HepG2 (cell line): ENCODE measurements around the gene UQCC2. TPM values are rescaled to one million over a fixed set of nuclear protein-coding genes. Genes with fewer than 3 reads are reported as not detected.

ENCODE experiments used
- ARNT ChIP-seq: fragments of 450-650 bp; IDR thresholded peaks from 2 replicates; pipeline ENCODE4 v1.6.1; 2017
- ESRRA ChIP-seq: sonication (generic); formaldehyde crosslinking; IDR thresholded peaks from 2 replicates; pipeline ENCODE4 v1.5.1; 2020; ENCODE audit warnings: mild to moderate bottlenecking, low read depth, missing genetic modification reagents
- GTF3A ChIP-seq: sonication (generic); formaldehyde crosslinking; conservative IDR thresholded peaks from 2 replicates; pipeline ENCODE4 v1.4.0; 2020; ENCODE audit warnings: mild to moderate bottlenecking, missing genetic modification reagents
- HIVEP1 ChIP-seq: sonication (generic); formaldehyde crosslinking; IDR thresholded peaks from 2 replicates; pipeline ENCODE4 v1.4.0; 2020; ENCODE audit warnings: mild to moderate bottlenecking, missing genetic modification reagents
- HMG20B ChIP-seq: conservative IDR thresholded peaks from 2 replicates; pipeline ENCODE4 v1.6.1; 2016; ENCODE audit warnings: missing genetic modification reagents, missing compliant biosample characterization
- HNRNPK ChIP-seq: fragments of 200-400 bp; formaldehyde crosslinking; IDR thresholded peaks from 2 replicates; pipeline ENCODE4 v1.6.1; 2018; ENCODE audit warnings: low read length, low read depth, moderate library complexity, mild to moderate bottlenecking; ENCODE audit not compliant: poor library complexity, severe bottlenecking
- HOXA5 ChIP-seq: sonication (generic); formaldehyde crosslinking; IDR thresholded peaks from 2 replicates; pipeline ENCODE4 v1.4.0; 2020; ENCODE audit warnings: missing genetic modification reagents
- IKZF4 ChIP-seq: sonication (generic); formaldehyde crosslinking; IDR thresholded peaks from 2 replicates; pipeline ENCODE4 v1.5.1; 2020; ENCODE audit warnings: borderline replicate concordance, mild to moderate bottlenecking, low read depth, missing genetic modification reagents; ENCODE audit errors: not compliant biosample characterization
- IRX3 ChIP-seq: sonication (generic); formaldehyde crosslinking; IDR thresholded peaks from 2 replicates; pipeline ENCODE4 v1.8.1; 2023; ENCODE audit warnings: mild to moderate bottlenecking, low read depth, missing genetic modification reagents, borderline replicate concordance
- MBNL3 ChIP-seq: fragments of 250-450 bp; sonication (Bioruptor Pico); conservative IDR thresholded peaks from 2 replicates; pipeline ENCODE4 v1.8.0; 2022; ENCODE audit warnings: mild to moderate bottlenecking, inconsistent platforms
- MXD4 ChIP-seq: IDR thresholded peaks from 2 replicates; pipeline ENCODE4 v1.6.1; 2016; ENCODE audit warnings: mild to moderate bottlenecking, missing biosample characterization, missing genetic modification reagents
- NRL ChIP-seq: sonication (generic); formaldehyde crosslinking; IDR thresholded peaks from 2 replicates; pipeline ENCODE4 v1.5.0; 2020; ENCODE audit warnings: missing genetic modification reagents, mild to moderate bottlenecking, moderate library complexity, borderline replicate concordance
- POLR2AphosphoS5 ChIP-seq: IDR thresholded peaks from 2 replicates; pipeline ENCODE4 v1.6.1; 2012; ENCODE audit warnings: low read depth, low read length
- RARA ChIP-seq: IDR thresholded peaks from 2 replicates; pipeline ENCODE4 v1.6.1; 2016; ENCODE audit warnings: missing genetic modification reagents, missing compliant biosample characterization
- SNAPC2 ChIP-seq: sonication (generic); formaldehyde crosslinking; IDR thresholded peaks from 2 replicates; pipeline ENCODE4 v1.8.1; 2022; ENCODE audit warnings: mild to moderate bottlenecking, missing genetic modification reagents
- SRSF1 ChIP-seq: fragments of 200-400 bp; formaldehyde crosslinking; optimal IDR thresholded peaks from 2 replicates; pipeline ENCODE3; 2017; ENCODE audit warnings: mild to moderate bottlenecking, low read depth, low read length, moderate library complexity
- TCF7L2 ChIP-seq: IDR thresholded peaks from 2 replicates; pipeline ENCODE4 v1.6.1; 2011; ENCODE audit warnings: mild to moderate bottlenecking, low read depth, low read length, moderate library complexity
- TEAD3 ChIP-seq: optimal IDR thresholded peaks from 2 replicates; pipeline ENCODE3; 2016; ENCODE audit warnings: borderline replicate concordance
- ZNF230 ChIP-seq: sonication (generic); formaldehyde crosslinking; IDR thresholded peaks from 2 replicates; pipeline ENCODE4 v1.4.0; 2020; ENCODE audit warnings: mild to moderate bottlenecking, missing genetic modification reagents
- ZNF343 ChIP-seq: sonication (generic); formaldehyde crosslinking; IDR thresholded peaks from 2 replicates; pipeline ENCODE4 v1.4.0; 2020; ENCODE audit warnings: mild to moderate bottlenecking, missing genetic modification reagents
- ZNF496 ChIP-seq: sonication (generic); formaldehyde crosslinking; IDR thresholded peaks from 2 replicates; pipeline ENCODE4 v1.8.1; 2023; ENCODE audit warnings: mild to moderate bottlenecking, moderate library complexity, missing genetic modification reagents; ENCODE audit not compliant: insufficient replicate concordance
- ZNF720 ChIP-seq: sonication (generic); formaldehyde crosslinking; IDR thresholded peaks from 2 replicates; pipeline ENCODE4 v1.4.0; 2020; ENCODE audit warnings: missing genetic modification reagents
- ZNF891 ChIP-seq: sonication (generic); formaldehyde crosslinking; IDR thresholded peaks from 2 replicates; pipeline ENCODE4 v1.5.0; 2020; ENCODE audit warnings: mild to moderate bottlenecking, missing genetic modification reagents
- ZSCAN21 ChIP-seq: sonication (generic); formaldehyde crosslinking; IDR thresholded peaks from 2 replicates; pipeline ENCODE4 v1.8.0; 2022; ENCODE audit warnings: mild to moderate bottlenecking, missing genetic modification reagents, moderate library complexity, borderline replicate concordance
- polyA plus RNA-seq, 8 experiments: library from polyadenylated mRNA; depleted of rRNA in 3 of 8; stranded (reverse) in 7 of 8; unstranded in 1 of 8; fragments of >200 nt; fragmentation: Illumina TruSeq in 4 of 8; extraction: Trizol in 4 of 8; gene quantifications; 2 replicates each; pipeline versions ENCODE4 v1.2.1 to v1.2.3, GENCODE V29; 2011 to 2016; ENCODE audit warnings: low read depth in 4 of 8, missing spikeins in 1 of 8, mixed read lengths in 1 of 8; ENCODE audit not compliant: insufficient read depth in 1 of 8
- total RNA-seq, 5 experiments: library from RNA; depleted of rRNA; stranded (reverse); fragments of >200 nt; fragmentation: Illumina TruSeq; extraction: Trizol; gene quantifications; 2 replicates each; pipeline ENCODE4 v1.2.3, GENCODE V29; 2016; ENCODE audit warnings: low read depth in 1 of 5
- TF ChIP-seq, protein P1 (sequence below): sonication (generic); formaldehyde crosslinking; IDR thresholded peaks from 2 replicates; pipeline ENCODE4 v1.5.0; 2020; ENCODE audit warnings: missing genetic modification reagents, mild to moderate bottlenecking, borderline replicate concordance
- TF ChIP-seq, protein P2 (sequence below): sonication (generic); formaldehyde crosslinking; IDR thresholded peaks from 2 replicates; pipeline ENCODE4 v1.8.0; 2022; ENCODE audit warnings: missing genetic modification reagents, low read depth, mild to moderate bottlenecking, borderline replicate concordance
- TF ChIP-seq, protein P3 (sequence below): sonication (generic); formaldehyde crosslinking; IDR thresholded peaks from 2 replicates; pipeline ENCODE4 v1.4.0; 2020; ENCODE audit warnings: missing genetic modification reagents, borderline replicate concordance

The UQCC2 gene
- total and polyA plus RNA-seq, 2 of the 13 experiments (the other 11 are each of a cell fraction or from before 2014, with no cell fraction given) = 82.4 to 238 TPM

DNA sequence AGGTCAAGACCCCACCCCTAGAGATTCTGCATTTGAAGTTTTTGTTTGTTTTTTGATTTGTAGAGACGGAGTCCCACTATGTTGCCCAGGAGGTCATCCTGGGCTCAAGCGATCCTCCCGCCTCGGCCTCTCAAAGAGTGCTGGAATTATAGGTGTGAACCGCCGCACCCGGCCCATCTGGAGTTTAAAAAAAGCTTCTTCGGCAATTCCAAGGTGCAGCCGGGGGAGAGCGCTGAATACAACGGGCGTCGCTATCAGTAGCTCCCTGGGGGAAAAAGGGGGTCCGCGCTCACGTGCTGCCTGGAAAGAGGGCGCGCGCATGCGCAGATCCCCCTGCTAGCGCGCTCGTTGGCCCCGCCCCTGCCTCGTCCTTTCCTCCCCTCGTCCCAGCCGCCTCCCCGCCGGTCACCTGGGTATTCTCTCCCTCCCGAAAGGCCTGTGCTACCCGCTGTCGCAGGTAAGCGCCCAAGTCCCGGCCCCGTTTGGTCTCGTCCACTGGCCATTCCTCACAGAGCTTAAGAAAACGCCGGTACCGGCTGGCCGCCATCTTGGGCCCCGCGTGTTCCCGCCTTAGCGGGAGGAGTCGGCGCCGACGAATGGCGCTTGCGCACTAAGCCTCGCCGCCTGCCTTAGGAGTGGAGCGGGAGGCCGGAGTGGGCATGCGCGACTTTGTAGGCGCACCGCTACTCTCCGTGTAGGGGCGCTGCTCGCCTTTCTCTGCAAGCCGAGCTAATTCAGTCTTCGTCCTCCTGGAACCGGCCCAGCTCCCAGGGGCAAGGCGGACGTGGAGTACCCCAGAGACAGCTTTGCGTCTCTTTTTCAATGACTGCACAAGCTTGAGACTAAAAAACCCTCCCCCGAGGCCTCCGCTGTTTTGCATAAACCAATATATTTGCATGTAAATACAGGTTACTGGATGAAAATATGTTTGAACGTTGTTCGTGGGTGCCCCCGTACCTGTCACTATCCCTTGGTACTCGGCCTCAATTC is at the start of gene UQCC2 (continued):
- TF ChIP-seq, protein P1, sequence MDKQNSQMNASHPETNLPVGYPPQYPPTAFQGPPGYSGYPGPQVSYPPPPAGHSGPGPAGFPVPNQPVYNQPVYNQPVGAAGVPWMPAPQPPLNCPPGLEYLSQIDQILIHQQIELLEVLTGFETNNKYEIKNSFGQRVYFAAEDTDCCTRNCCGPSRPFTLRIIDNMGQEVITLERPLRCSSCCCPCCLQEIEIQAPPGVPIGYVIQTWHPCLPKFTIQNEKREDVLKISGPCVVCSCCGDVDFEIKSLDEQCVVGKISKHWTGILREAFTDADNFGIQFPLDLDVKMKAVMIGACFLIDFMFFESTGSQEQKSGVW (CRISPR knock-in tag) = no peak; the same call in 1 of the 2 replicates
- TF ChIP-seq ARNT = no peak
- peak; percentile 97 for TF ChIP-seq NRL (CRISPR knock-in tag)
- peak; percentile 93 for TF ChIP-seq HIVEP1 (CRISPR knock-in tag)
- peak; percentile 94 for TF ChIP-seq POLR2AphosphoS5
- no peak; the same call in none of the 2 replicates for TF ChIP-seq RARA
- no peak for TF ChIP-seq TCF7L2
- peak; percentile 95 for TF ChIP-seq SRSF1
- TF ChIP-seq, protein P2, sequence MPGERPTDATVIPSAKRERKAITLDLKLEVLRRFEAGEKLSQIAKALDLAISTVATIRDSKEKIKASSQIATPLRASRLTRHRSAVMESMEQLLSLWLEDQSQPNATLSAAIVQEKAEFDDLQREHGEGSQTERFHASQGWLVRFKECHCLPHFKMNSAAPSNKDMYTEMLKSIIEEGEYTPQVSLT (CRISPR knock-in tag) = no peak
- no peak for TF ChIP-seq HNRNPK
- TF ChIP-seq, protein P3, sequence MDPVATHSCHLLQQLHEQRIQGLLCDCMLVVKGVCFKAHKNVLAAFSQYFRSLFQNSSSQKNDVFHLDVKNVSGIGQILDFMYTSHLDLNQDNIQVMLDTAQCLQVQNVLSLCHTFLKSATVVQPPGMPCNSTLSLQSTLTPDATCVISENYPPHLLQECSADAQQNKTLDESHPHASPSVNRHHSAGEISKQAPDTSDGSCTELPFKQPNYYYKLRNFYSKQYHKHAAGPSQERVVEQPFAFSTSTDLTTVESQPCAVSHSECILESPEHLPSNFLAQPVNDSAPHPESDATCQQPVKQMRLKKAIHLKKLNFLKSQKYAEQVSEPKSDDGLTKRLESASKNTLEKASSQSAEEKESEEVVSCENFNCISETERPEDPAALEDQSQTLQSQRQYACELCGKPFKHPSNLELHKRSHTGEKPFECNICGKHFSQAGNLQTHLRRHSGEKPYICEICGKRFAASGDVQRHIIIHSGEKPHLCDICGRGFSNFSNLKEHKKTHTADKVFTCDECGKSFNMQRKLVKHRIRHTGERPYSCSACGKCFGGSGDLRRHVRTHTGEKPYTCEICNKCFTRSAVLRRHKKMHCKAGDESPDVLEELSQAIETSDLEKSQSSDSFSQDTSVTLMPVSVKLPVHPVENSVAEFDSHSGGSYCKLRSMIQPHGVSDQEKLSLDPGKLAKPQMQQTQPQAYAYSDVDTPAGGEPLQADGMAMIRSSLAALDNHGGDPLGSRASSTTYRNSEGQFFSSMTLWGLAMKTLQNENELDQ = no peak
- TF ChIP-seq MBNL3 (CRISPR knock-in tag) = no peak
- peak; percentile 78; the same call in 1 of the 2 replicates for TF ChIP-seq SNAPC2 (CRISPR knock-in tag)
- TF ChIP-seq HOXA5 (CRISPR knock-in tag) = peak; percentile 50
- no peak for TF ChIP-seq TEAD3 (CRISPR knock-in tag)
- TF ChIP-seq ZSCAN21 (CRISPR knock-in tag) = peak; percentile 84
- no peak for TF ChIP-seq IKZF4
- peak; percentile 98; the same call in 1 of the 2 replicates for TF ChIP-seq IRX3
- peak; percentile 58; the same call in 1 of the 2 replicates for TF ChIP-seq GTF3A (CRISPR knock-in tag)
- peak; percentile 96; the same call in 1 of the 2 replicates for TF ChIP-seq ZNF230 (CRISPR knock-in tag)
- peak; percentile 19; the same call in 1 of the 2 replicates for TF ChIP-seq ZNF720 (CRISPR knock-in tag)
- peak; percentile 96 for TF ChIP-seq ZNF891 (CRISPR knock-in tag)
- TF ChIP-seq ZNF343 (CRISPR knock-in tag) = peak; percentile 93
- peak; percentile 55; the same call in 1 of the 2 replicates for TF ChIP-seq ESRRA (CRISPR knock-in tag)
- TF ChIP-seq ZNF496 = no peak
- TF ChIP-seq HMG20B (CRISPR knock-in tag) = 0 out of 2 replicates have a peak, but pooled peaks have one; percentile 24
- peak; percentile 83 for TF ChIP-seq MXD4 (CRISPR knock-in tag)
